Astrocyte (in vitro differentiated cells and primary cell): ENCODE data around the gene MLN. TPM values are rescaled to one million over a fixed set of nuclear protein-coding genes. Genes with fewer than 3 reads are reported as not detected.
A peak's percentile ranks its signal among the peaks of the same experiment; 100 is the strongest.

ENCODE experiments used
- DNase-seq: peaks from one replicate; pipeline ENCODE4 v3.0.0-alpha.2; 2010; ENCODE audit warnings: low read depth
- FAIRE-seq: peaks from 2 replicates; lab custom pipeline; 2011; peaks lifted over from hg19 to GRCh38; lab: Jason Lieb, UNC
- H2AFZ ChIP-seq: 2 replicates; pipeline ENCODE4 v1.6.0; 2012; ENCODE audit warnings: low read depth, low read length, inconsistent platforms
- H3K27ac ChIP-seq: 2 replicates; pipeline ENCODE4 v1.5.1; 2011; ENCODE audit warnings: low read depth, low read length, inconsistent platforms
- H3K27me3 ChIP-seq: 2 replicates; pipeline ENCODE4 v1.6.0; 2011; ENCODE audit warnings: low read length, inconsistent platforms; ENCODE audit not compliant: insufficient read depth
- H3K36me3 ChIP-seq: 2 replicates; pipeline ENCODE4 v1.5.1; 2011; ENCODE audit warnings: low read length, inconsistent platforms; ENCODE audit not compliant: insufficient read depth
- H3K4me1 ChIP-seq: 2 replicates; pipeline ENCODE4 v1.5.1; 2011; ENCODE audit warnings: low read length, inconsistent platforms; ENCODE audit not compliant: insufficient read depth
- H3K4me2 ChIP-seq: 2 replicates; pipeline ENCODE4 v1.6.0; 2012; ENCODE audit warnings: low read length, inconsistent platforms
- H3K4me3 ChIP-seq: 2 replicates; pipeline ENCODE4 v1.5.1; 2011; ENCODE audit warnings: low read depth, mild to moderate bottlenecking, low read length, inconsistent platforms; ENCODE audit not compliant: insufficient read depth
- H3K79me2 ChIP-seq: 2 replicates; pipeline ENCODE4 v1.6.0; 2012; ENCODE audit warnings: mild to moderate bottlenecking, low read length, inconsistent platforms; ENCODE audit not compliant: insufficient read depth
- H3K9ac ChIP-seq: 2 replicates; pipeline ENCODE4 v1.6.0; 2012; ENCODE audit warnings: mild to moderate bottlenecking, low read length, inconsistent platforms
- H3K9me3 ChIP-seq: 2 replicates; pipeline ENCODE4 v1.5.1; 2012; ENCODE audit warnings: low read depth, mild to moderate bottlenecking, low read length, inconsistent platforms; ENCODE audit not compliant: insufficient read depth
- H4K20me1 ChIP-seq: 2 replicates; pipeline ENCODE4 v1.6.0; 2012; ENCODE audit warnings: low read length, inconsistent platforms; ENCODE audit not compliant: insufficient read depth
- H3K27ac Mint-ChIP-seq: one replicate; pipeline ENCODE4 v1.8.0; 2021; ENCODE audit warnings: mild to moderate bottlenecking, mixed read lengths; ENCODE audit not compliant: unreplicated experiment
- H3K27me3 Mint-ChIP-seq: one replicate; pipeline ENCODE4 v1.8.0; 2021; ENCODE audit warnings: low read depth, mixed read lengths; ENCODE audit not compliant: unreplicated experiment
- H3K36me3 Mint-ChIP-seq: one replicate; pipeline ENCODE4 v1.8.0; 2021; ENCODE audit warnings: low read depth, mixed read lengths; ENCODE audit not compliant: unreplicated experiment
- H3K4me1 Mint-ChIP-seq: one replicate; pipeline ENCODE4 v1.8.0; 2021; ENCODE audit warnings: low read depth, mixed read lengths; ENCODE audit not compliant: unreplicated experiment
- H3K4me3 Mint-ChIP-seq: one replicate; pipeline ENCODE4 v1.8.0; 2021; ENCODE audit warnings: mild to moderate bottlenecking, moderate library complexity, mixed read lengths; ENCODE audit not compliant: unreplicated experiment
- H3K9me3 Mint-ChIP-seq: one replicate; pipeline ENCODE4 v1.8.0; 2021; ENCODE audit warnings: mild to moderate bottlenecking, mixed read lengths; ENCODE audit not compliant: unreplicated experiment
- CTCF ChIP-seq: IDR thresholded peaks from 2 replicates; pipeline ENCODE4 v1.5.1; 2011; ENCODE audit warnings: low read depth, mild to moderate bottlenecking, inconsistent platforms, low read length, moderate library complexity; ENCODE audit not compliant: insufficient read depth
- EZH2 ChIP-seq: IDR thresholded peaks from 2 replicates; pipeline ENCODE4 v1.6.1; 2012; ENCODE audit warnings: mild to moderate bottlenecking, low read length, inconsistent platforms; ENCODE audit not compliant: insufficient read depth
- total RNA-seq: library from RNA; stranded (reverse); gene quantifications from 2 replicates; pipeline ENCODE4 v1.2.1, GENCODE V29; 2021

The MLN gene
- total RNA-seq, 1 donor from 2014 or later: not detected

DNA sequence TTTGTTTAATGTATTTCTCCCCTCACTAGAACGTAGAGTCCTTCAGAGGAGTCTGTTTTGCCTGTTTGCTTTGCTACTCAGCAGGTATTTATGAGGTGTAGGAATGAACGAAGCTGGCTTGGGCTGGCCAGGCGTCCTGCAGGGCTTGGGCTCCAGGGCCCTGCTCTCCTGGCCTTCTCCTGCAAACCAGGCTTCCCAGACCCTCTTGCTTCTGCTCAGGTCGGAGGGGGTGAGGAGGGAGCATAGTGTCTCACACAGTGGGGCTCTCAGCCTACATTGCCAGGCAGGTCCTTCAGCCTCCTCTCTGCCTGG is 24.6 kb upstream of the MLN start:
- Histone ChIP-seq H3K27me3 (peaks cover 7% of the 10 kb centered on the region), H2AFZ (no peak overlapping the region), H3K36me3 (no peaks in the 10 kb centered on the region), H3K4me1 (peaks cover 4% of the 10 kb centered on the region), H3K9ac (no peak overlapping the region), H3K4me2 (no peak overlapping the region), H3K9me3 (no peaks in the 10 kb centered on the region), H4K20me1 (no peaks in the 10 kb centered on the region), H3K27ac (no peak overlapping the region), H3K4me3 (no peak overlapping the region), H3K79me2 (no peaks in the 10 kb centered on the region)
- H3K4me3 Mint-ChIP-seq: no peak overlapping the region
- TF ChIP-seq CTCF (no peak), EZH2 (no peak)
- no peaks in the 10 kb centered on the region for H3K9me3 Mint-ChIP-seq
- H3K4me1 Mint-ChIP-seq: peaks cover 14% of the 10 kb centered on the region
- FAIRE-seq: no peak
- peaks cover 31% of the 10 kb centered on the region for H3K27me3 Mint-ChIP-seq
- no peaks in the 10 kb centered on the region for H3K36me3 Mint-ChIP-seq
- peak overlapping the region; percentile 78 for H3K27ac Mint-ChIP-seq
- no peak for DNase-seq

DNA sequence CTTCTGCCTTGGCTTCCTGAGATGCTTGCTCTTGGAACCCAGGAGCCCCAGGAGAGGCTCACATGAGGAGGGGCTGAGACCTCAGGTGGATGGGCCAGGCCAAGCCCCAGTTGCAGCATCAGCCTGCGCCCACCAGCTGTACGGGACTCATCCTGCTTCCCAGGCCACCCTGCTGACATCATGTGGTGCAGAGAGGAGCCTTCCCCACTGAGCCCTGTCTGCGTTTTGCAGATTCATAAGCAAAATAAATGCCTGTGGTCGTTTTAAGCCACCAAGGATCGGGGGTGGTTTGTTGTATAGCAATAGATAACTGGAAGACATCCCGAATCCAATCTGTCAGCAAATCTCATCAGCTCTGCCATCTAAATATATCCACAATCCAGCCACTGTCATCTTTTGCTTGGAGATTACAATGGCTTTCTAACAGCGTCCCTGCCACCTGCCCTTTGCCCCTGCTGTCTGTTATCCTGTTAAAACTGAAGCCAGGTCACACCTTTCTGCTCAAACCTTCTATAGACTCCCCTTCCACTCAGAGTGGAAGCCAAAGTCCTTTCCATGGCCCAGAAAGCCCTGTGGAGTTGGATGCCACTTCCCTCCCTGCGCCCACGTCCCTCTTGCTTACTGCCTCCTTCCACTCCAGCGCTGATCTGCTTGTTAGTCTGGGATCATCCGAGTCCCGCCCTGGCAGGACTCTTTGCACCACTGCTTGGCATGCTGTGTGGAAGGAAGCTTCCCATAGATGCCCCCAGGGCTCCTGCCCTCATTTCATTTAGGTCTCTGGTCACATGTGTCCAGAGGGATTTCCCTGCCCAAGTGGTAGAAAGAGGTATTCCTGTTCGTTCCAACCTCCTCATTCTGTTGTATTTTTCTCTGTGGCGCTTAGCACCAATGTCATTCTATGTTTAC is 24.0 kb upstream of the MLN start:
- Mint-ChIP-seq H3K27ac (peak overlapping the region; percentile 78), H3K36me3 (no peaks in the 10 kb centered on the region), H3K4me1 (peaks cover 14% of the 10 kb centered on the region), H3K4me3 (no peak overlapping the region), H3K9me3 (no peaks in the 10 kb centered on the region), H3K27me3 (peaks cover 35% of the 10 kb centered on the region)
- no peak for DNase-seq
- Histone ChIP-seq H3K36me3 (no peaks in the 10 kb centered on the region), H3K79me2 (no peaks in the 10 kb centered on the region), H3K9me3 (no peaks in the 10 kb centered on the region), H3K4me2 (no peak overlapping the region), H2AFZ (no peak overlapping the region), H3K4me1 (peaks cover 4% of the 10 kb centered on the region), H3K27ac (no peak overlapping the region), H3K9ac (no peak overlapping the region), H3K27me3 (peaks cover 7% of the 10 kb centered on the region), H4K20me1 (no peaks in the 10 kb centered on the region), H3K4me3 (no peak overlapping the region)
- no peak for TF ChIP-seq CTCF
- no peak for TF ChIP-seq EZH2
- FAIRE-seq: no peak

DNA sequence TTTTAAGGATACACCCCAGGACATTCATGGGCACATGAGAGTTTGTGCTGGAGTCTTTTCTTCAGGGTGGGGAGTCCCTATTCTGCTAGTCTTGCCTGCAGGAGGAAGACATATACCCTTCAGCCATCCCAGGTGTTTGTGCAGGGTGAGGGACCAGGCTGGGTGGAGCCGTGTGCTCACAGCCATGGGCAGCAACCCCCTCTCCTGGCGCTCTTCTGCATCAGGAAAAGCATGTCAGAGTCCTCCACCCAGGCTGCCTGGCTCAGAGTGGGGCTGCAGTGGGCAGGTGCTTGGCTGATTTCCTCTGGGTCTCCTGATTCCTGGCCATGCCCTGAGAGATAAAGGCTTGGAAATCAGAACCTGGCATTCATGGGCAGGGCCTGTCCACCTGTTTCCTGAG is 22.7 kb upstream of the MLN start:
- H3K27me3 Mint-ChIP-seq: peaks cover 46% of the 10 kb centered on the region
- TF ChIP-seq EZH2: no peak
- no peak for DNase-seq
- no peaks in the 10 kb centered on the region for H3K9me3 ChIP-seq
- no peak overlapping the region for H3K27ac Mint-ChIP-seq
- peaks cover 4% of the 10 kb centered on the region for H3K4me1 ChIP-seq
- no peak overlapping the region for H2AFZ ChIP-seq
- no peak overlapping the region for H3K4me2 ChIP-seq
- no peaks in the 10 kb centered on the region for H3K79me2 ChIP-seq
- no peaks in the 10 kb centered on the region for H3K9me3 Mint-ChIP-seq
- H3K27me3 ChIP-seq: peaks cover 7% of the 10 kb centered on the region
- no peaks in the 10 kb centered on the region for H4K20me1 ChIP-seq
- no peak overlapping the region for H3K27ac ChIP-seq
- no peak overlapping the region for H3K4me3 Mint-ChIP-seq
- no peaks in the 10 kb centered on the region for H3K36me3 ChIP-seq
- no peak for FAIRE-seq
- H3K36me3 Mint-ChIP-seq: no peaks in the 10 kb centered on the region
- H3K9ac ChIP-seq: no peak overlapping the region
- no peak overlapping the region for H3K4me3 ChIP-seq
- H3K4me1 Mint-ChIP-seq: peaks cover 14% of the 10 kb centered on the region
